ENCODE measurements around the gene TRAF5. TPM values are rescaled to one million over a fixed set of nuclear protein-coding genes. Genes with fewer than 3 reads are reported as not detected.

The TRAF5 gene
- total RNA-seq, 1 donor from 2014 or later = 2.8 TPM

- ATAC-seq = no peak
These were observed 1.6 kb downstream of the TRAF5 start for GRCh38 chr1:211328084-211328694.

DNA sequence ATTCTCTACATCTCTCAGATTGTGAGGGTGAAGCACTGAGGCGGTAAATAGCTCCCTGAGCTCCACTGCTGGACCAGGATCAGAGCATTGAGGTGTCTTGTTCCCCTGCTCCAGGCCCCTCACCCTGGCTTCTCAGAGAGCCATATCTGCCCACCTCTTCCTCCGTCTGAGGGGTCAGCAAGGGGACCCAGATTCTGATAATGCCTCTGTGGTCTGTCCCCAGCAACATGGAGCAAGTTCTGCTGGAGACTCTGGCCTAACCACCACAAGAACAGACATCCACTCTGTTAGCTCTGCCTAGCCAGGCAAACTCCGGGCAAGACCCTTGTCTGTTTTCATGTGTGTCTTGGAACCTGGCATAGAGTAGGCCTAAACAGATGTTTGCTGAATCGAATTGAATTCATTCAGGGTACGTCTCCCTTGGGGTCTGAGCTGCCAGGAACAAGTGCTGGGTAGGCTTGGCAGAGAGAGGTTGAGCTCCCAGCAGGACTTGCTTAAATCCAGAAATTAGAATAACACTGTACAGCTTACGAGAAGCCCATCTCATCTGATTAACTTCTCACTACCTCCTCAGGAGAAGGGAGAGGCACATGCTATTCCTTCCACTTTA is 2.3 kb downstream of the TRAF5 start:
- ATAC-seq = no peak

DNA sequence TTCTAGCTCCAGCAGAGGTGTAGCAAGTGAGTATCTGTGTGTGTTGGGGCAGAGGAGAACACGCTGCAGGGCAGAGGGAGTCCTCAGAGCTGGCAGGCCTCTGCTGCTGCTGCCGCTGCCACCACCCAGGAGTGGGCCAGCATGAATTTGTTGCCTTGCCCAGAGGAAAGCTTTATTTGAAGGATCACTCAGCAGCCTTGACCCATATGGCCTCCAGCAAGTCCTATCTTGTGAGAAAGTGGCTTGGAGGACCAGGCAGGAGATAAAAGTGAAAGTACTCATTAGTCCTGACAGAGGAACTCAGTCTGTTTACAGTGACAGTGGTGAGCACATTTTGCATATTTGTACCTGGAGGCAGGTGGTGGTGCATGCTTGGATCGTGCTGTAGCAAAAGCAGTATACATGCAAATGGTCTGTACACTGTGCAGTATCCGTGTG is 3.1 kb downstream of the TRAF5 start:
- peak; percentile 49 for ATAC-seq

GRCh38 chr1:211330282-211330936 is 3.8 kb downstream of the TRAF5 start:
- no peak for ATAC-seq

DNA sequence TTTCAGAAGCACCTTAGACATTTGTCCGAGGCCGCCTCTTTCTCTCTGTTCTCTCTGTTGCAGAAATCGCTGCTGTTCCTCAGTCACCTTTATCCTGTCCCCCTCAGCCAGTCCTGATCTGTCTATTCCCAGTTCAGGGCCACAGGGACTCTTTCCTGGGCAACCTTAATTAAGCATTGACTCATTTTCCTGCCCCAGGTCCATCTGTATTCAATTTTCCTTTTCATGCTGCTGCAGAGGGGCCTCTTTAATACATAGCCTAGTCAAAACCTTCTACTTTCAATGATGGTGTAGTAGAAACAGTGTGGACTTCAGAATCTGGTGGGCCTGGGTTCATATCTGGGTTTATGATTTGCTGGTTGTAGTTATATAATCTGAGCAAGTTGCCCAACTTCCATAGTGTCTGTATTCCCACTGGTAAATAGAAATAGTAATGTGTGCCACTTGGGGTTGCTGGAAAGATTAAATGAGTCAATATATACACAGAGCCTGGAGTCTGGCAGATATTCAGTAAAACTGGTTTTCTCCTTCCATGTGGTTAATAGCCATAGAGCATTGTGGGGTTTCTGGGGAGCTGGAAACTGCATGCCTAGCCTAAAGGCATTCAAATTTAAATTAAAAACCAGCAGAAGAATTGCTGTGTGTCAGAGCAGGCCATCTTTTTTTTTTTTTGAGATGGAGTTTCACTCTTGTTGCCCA is 4.5 kb downstream of the TRAF5 start:
- peak; percentile 83 for ATAC-seq

- ATAC-seq = no peak
These were observed 5.5 kb downstream of the TRAF5 start for GRCh38 chr1:211332036-211332616.

DNA sequence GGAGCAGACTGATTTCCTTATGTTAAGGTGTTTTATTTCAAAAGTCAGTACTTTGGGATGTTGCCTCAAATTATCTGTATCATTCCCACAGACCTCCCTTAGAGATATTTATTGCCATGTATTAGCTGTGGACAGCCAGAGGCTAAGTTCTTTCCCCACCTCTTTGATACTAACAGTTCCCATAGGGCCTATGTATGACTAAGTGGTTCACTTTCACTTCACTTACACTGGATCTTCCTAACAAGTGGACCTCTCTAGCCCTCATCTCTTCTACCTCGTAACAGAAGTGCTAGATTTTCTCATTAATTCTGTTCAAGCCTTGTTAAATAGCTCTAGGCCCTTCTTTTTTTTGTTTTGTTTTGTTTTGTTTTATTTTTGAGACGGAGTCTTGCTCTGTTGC is 6.2 kb downstream of the TRAF5 start:
- no peak for ATAC-seq

DNA sequence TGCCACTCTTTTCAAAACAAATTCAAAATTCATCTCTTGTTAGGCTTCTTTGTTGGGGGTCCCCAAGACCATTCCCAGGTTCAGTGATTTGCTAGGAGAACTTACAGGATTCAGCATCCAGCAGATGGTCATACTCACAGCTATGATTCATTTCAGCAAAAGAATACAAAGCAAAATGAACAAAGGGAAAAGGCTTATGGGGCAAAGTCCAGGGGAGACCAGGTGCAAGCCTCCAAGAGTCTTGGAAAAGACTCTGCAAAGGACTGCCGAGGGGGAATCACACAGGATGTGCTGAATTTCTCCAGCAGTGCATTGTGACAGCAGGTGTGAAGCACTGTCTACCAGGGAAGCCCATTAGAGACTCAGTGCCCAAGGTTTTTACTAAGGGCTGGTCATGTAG is 7.3 kb downstream of the TRAF5 start:
- ATAC-seq = no peak

DNA sequence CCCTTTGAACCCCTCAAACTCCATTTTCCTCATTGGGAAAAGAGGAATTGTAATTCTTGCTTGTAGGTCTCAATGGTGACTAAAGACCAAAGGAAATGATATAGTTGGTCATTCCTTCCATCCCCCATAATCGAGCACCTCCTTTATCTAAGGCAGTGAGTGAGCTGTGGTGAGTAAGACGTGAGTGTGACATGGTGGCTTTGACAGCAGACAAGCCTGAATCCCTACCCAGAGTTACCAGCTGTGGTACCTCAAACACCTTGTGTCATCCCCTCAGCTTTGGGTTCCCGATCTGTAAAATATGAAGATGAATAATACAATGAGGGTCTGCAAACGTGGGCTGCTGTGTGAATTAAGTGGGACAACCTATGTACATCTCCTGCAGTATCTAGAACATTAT is 8.4 kb downstream of the TRAF5 start:
- ATAC-seq = no peak

- ATAC-seq = peak; percentile 27
These were observed 9.0 kb downstream of the TRAF5 start for GRCh38 chr1:211335522-211336157.

DNA sequence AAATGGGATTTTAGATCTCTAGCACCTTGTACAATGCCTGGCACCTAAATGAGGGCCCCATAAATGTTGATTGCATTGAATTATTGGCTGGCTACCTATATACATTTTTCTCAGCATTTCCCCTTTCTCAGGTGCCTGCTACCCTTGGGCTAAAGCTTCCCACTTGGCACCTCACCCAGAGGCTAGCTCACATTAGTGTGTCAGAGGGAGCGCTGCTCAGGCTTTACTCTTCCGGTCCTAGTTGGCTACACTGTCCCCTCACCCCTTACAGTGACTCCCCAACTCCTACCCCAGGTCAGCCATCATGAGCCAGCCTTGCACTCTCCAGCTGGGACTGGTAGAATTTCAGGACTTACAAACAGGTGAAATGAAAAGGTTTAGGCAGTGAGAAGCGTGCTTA is 9.5 kb downstream of the TRAF5 start:
- no peak for ATAC-seq

- ATAC-seq = no peak
These were observed 10.1 kb downstream of the TRAF5 start for GRCh38 chr1:211336775-211337174.

DNA sequence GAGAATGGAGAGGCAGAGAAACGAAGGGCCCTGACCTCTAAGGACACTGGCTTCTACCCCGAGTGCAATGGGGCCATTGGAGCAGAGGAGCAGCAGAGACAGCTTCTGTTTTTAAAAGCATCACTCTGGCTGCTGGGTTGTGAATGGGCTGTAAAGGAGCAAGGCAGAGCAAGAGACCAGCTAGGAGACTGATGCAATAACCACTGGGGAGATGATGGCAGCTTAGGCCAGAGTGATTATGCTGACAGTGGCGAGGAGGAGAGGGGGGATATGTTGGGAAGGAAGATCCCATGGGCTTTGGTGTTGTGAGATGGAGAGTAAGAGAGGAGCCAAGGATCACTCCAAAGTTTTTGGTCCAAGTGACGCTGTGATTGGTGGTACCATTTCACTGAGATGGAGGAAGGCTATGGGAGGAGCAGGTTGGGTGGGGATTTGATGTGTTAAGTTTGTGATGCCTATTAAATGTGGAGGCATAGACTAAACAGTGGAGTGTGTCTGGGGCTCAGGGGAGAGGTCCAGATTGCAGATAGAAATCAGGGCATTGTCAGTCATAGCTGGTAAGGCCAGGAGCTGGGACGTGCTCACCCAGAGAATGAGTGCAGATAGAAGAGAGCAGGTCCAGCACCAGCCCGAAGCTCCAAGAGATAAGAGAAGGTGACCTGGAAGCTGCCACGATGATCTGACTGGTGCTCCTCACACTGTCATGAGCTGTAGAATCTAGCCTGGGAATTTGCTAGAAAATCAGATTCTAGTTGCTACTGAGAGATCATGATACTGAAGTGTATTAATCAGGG is 11.0 kb downstream of the TRAF5 start:
- no peak for ATAC-seq

DNA sequence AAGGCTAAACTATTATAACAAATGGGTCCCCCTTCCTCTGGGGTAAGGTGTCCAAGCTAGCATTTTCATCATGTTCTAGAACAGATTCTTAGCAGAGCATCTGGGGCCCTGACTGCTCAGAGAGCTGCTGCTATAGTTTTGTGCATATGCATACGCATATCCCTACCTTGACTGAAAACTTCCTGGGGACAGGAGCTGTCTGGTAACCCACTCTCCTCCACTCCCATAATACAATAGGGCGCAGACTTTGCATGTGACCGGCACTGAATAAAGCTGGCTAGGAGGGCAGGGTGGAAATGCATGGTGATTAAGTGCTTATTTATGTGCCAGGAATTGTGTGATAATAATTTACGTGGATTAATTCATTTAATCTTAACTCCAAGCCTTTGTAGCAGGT is 11.6 kb downstream of the TRAF5 start:
- no peak for ATAC-seq

GRCh38 chr1:211339631-211340041 is 13.0 kb downstream of the TRAF5 start:
- ATAC-seq = no peak

GRCh38 chr1:211340622-211341507 is 14.2 kb downstream of the TRAF5 start:
- peak; percentile 29 for ATAC-seq

- ATAC-seq = no peak
These were observed 15.4 kb downstream of the TRAF5 start for GRCh38 chr1:211341999-211342398.

GRCh38 chr1:211343607-211344006 is 17.0 kb downstream of the TRAF5 start:
- no peak for ATAC-seq

DNA sequence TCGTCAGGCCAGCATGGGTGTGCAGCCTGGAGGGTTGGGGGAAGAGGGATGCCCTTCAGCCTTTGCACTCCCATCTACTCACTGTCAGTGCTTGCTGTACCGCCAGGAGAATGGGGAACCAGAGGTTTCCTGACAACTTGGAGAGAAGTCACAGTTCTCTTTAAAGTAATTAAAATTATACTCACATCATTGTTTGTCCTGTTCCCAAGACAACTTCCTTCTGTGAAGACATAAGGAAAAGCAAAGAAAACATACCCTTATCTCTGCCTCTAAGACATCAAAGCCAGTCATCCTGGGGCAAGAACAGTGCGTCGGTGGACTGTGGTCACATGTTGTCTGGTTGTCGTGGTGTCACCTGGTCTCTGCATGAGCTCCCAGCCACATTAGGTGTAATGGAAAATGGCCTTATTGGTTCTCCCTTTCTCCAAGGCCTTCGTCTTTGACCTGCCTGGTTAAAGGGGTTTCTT is 17.6 kb downstream of the TRAF5 start:
- no peak for ATAC-seq

GRCh38 chr1:211345719-211346118 is 19.1 kb downstream of the TRAF5 start:
- ATAC-seq = no peak
